Stomach (tissue), 9 donors: ENCODE measurements around the gene NT5C1A. TPM values are rescaled to one million over a fixed set of nuclear protein-coding genes. Genes with fewer than 3 reads are reported as not detected.

Experiments used
- DNase-seq, 2 donors: peaks; one replicate each; pipeline versions ENCODE4 v3.0.0 to v3.0.0-alpha.2; 2013 to 2019
- H3K27ac ChIP-seq, 5 donors: fragments of 200-600 bp in 4 of 5; sonication (generic) in 4 of 5; one replicate each; pipeline ENCODE4 v1.5.1; 2013 to 2019; ENCODE audit warnings: mild to moderate bottlenecking in 1 of 5, moderate library complexity in 1 of 5
- H3K27me3 ChIP-seq, 3 donors: fragments of 200-600 bp; sonication (generic); one replicate each; pipeline ENCODE4 v1.5.1; 2017 to 2019; ENCODE audit warnings: mixed run types in 1 of 3
- H3K36me3 ChIP-seq, 4 donors: fragments of 200-600 bp; sonication (generic); 1 replicate in 3 of 4; 2 replicates in 1 of 4; pipeline ENCODE4 v1.5.1; 2016 to 2019
- H3K4me1 ChIP-seq, 4 donors: fragments of 200-600 bp; sonication (generic); one replicate each; pipeline ENCODE4 v1.5.1; 2016 to 2019
- H3K4me3 ChIP-seq, 4 donors: fragments of 200-600 bp; sonication (generic) in 3 of 4; one replicate each; pipeline ENCODE4 v1.5.1; 2016 to 2019; ENCODE audit warnings: mild to moderate bottlenecking in 1 of 4
- H3K9me3 ChIP-seq, 4 donors: fragments of 200-600 bp; sonication (generic); one replicate each; pipeline ENCODE4 v1.5.1; 2016 to 2019
- EP300 ChIP-seq: sonication (generic); formaldehyde crosslinking; IDR thresholded peaks from one replicate; pipeline ENCODE4 v1.6.1; 2017; ENCODE audit warnings: antibody characterized with exemption
- POLR2A ChIP-seq, 4 donors: fragments of 450-650 bp; IDR thresholded peaks; one replicate each; pipeline ENCODE4 v1.6.1; 2016; ENCODE audit warnings: antibody characterized with exemption in 4 of 4, control low read depth in 2 of 4, mild to moderate bottlenecking in 1 of 4, moderate library complexity in 1 of 4
- POLR2AphosphoS5 ChIP-seq, 3 donors: sonication (generic); formaldehyde crosslinking; IDR thresholded peaks; one replicate each; pipeline ENCODE4 v1.6.1; 2016; ENCODE audit warnings: antibody characterized with exemption in 3 of 3
- WGBS, 5 donors: extraction: QIAGEN DNeasy Blood & Tissue Kit in 3 of 5; methylation state at CpG; one replicate each; pipeline versions ENCODE4 v1.1.5 to v1.1.7; 2013 to 2018; 5-methylcytosine and 5-hydroxymethylcytosine counted together
- intact Hi-C: fragments of 100-400 bp; cut with DNase I; formaldehyde crosslinking; loops from one replicate; pipeline ENCODE4 v1.15.1; 2023; ENCODE audit warnings: low total_unique reads
- polyA plus RNA-seq, 3 donors: library from polyadenylated mRNA; stranded (reverse); fragments of 200-250 nt; gene quantifications; one replicate each; pipeline ENCODE4 v1.2.3, GENCODE V29; 2013
- total RNA-seq, 5 donors: library from RNA; depleted of rRNA; stranded (reverse); fragments of >200 nt; gene quantifications; one replicate each; pipeline versions ENCODE4 v1.1.0 to v1.2.3, GENCODE V29; 2014 to 2016
- TF ChIP-seq, protein P1 (sequence below), 7 experiments: fragments of 450-650 bp in 4 of 7; fragments of 200-600 bp in 3 of 7; sonication (generic) in 3 of 7; IDR thresholded peaks; one replicate each; pipeline ENCODE4 v1.5.1; 2016 to 2019; ENCODE audit warnings: antibody characterized with exemption in 7 of 7, control low read depth in 2 of 7, mild to moderate bottlenecking in 1 of 7
- donor health status: healthy with polysubstance abuse.
- donor health status: Bipolar disorder and iron deficiency.
- donor health status: healthy.

The NT5C1A gene
- total and polyA plus RNA-seq, 8 donors = 0.76 to 0.92 TPM; not detected in 6

DNA sequence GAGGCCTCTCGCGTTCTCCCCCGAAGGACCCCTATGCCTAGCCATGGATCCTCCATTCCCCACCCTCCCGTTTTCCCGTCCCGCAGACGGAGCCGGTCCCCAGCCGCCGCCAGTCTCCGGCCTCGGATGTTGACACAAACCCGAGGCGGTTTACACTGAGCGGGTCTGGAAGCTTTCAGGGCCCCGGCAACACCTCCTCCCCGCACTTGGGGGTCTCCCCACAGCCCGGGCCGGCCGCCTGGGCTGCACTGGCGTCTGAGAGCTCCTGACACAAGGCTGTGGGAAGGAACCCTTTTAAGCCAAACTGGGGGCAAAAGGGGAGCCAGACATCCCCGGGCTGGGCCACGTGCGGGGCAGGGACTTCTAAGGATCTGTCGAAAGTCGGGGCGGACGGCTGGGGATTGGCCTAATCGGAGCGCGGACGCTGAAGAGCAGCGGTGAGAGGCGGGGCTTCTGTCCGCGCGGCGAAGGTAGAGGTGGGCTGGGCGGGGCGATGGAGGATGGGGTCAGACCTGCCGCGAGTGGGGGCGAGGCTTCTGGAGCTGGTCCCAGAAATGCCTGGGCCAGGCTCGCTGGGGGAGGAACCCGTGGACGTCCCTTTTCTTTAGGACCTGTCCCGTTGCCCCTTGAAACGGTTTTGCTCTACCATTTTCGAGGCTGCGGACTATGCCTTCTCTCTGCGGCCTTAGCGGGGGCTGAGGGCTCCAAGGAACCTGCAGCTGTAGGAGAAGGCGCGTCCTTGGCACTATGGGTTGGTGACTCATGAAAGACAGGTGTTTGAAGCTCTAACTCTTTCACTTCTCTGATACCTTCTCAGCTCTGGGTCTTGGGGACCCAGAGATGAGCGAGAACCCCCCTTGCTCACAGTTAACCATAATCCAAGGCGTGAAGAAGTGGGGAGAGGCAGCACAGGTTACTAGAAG lies 20.5 kb upstream of the NT5C1A start:
- peaks cover 0 to 83% (median 50%) of the 10 kb centered on the region in 3 donors for H3K27me3 ChIP-seq
- peaks cover 18 to 24% (median 21%) of the 10 kb centered on the region in 4 donors for H3K4me1 ChIP-seq
- H3K9me3 ChIP-seq = no peaks in the 10 kb centered on the region
- TF ChIP-seq EP300 (no peak), POLR2A (IDR thresholded peaks at IDR 0.05) (no peak), POLR2AphosphoS5 (IDR thresholded peaks at IDR 0.05) (no peak)
- TF ChIP-seq, protein P1, sequence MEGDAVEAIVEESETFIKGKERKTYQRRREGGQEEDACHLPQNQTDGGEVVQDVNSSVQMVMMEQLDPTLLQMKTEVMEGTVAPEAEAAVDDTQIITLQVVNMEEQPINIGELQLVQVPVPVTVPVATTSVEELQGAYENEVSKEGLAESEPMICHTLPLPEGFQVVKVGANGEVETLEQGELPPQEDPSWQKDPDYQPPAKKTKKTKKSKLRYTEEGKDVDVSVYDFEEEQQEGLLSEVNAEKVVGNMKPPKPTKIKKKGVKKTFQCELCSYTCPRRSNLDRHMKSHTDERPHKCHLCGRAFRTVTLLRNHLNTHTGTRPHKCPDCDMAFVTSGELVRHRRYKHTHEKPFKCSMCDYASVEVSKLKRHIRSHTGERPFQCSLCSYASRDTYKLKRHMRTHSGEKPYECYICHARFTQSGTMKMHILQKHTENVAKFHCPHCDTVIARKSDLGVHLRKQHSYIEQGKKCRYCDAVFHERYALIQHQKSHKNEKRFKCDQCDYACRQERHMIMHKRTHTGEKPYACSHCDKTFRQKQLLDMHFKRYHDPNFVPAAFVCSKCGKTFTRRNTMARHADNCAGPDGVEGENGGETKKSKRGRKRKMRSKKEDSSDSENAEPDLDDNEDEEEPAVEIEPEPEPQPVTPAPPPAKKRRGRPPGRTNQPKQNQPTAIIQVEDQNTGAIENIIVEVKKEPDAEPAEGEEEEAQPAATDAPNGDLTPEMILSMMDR (IDR thresholded peaks at IDR 0.05) = no peak
- 8 to 10% (median 9%) methylated on average over 49 to 56 of the region's 56 CpGs for WGBS, 5 donors
- peak overlapping the region in 2 of 5 donors; percentile 26 to 33 for H3K27ac ChIP-seq
- no peaks in the 10 kb centered on the region for H3K36me3 ChIP-seq
- intact Hi-C loops = no loop called here
- DNase-seq = peak; percentile 51 to 69
- peak overlapping the region; percentile 39 to 54 (median 46) for H3K4me3 ChIP-seq

GRCh38 chr1:39691383-39692151 lies 19.7 kb upstream of the NT5C1A start, which contains the start of gene HPCAL4:
TSS of gene HPCAL4 (minus strand) at chr1:39691433. CDS start at chr1:39684603, 6,830 bp downstream.
- intact Hi-C loops = no loop called here
- peak; percentile 96 for DNase-seq
- peak within 1 kb of the TSS; percentile 39 to 54 (median 46) for H3K4me3 ChIP-seq
- no peaks in the 10 kb centered on the region for H3K36me3 ChIP-seq
- peaks cover 0 to 86% (median 55%) of the 10 kb centered on the region in 3 donors for H3K27me3 ChIP-seq
- H3K9me3 ChIP-seq = no peaks in the 10 kb centered on the region
- WGBS, 5 donors = 1 to 10% (median 3%) methylated on average over 23 to 47 of the region's 47 CpGs
- H3K4me1 ChIP-seq = peaks cover 18 to 24% (median 21%) of the 10 kb centered on the region in 4 donors
- TF ChIP-seq EP300 (no peak), POLR2AphosphoS5 (IDR thresholded peaks at IDR 0.05) (peak in 1 of 3 donors; percentile 46)
- H3K27ac ChIP-seq = peak within 1 kb of the TSS in 2 of 5 donors; percentile 26 to 33

DNA sequence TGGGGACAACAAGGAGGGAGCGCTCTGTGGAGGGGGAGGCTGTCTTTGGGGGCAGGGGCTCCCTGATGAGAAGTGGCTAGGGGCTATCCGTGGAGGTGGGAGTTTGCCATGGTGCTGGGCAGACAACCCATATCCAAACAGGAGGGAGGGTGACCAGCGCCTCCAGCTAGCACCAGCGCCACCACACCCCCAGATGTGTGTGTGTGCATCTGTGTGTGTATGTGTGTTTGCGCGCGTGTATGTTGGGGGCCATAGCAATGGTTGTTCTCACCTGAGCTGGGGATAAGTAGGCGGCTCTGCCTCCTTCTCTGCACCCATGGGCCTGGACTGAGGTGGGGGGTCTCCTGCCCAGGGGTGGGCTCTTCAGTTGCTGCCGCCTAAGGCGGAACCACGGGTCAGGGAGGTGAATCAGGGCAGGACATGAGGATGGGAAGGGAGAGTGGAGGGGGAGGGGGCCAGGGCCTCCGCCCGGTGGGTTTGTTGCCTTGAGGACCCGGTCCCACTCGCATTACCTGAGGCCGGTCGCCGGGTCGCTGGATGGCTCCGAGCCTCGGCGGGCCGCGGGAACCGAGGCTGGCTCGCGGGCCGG lies 19.0 kb upstream of the NT5C1A start:
- H3K4me3 ChIP-seq = peak overlapping the region; percentile 39 to 54 (median 46)
- TF ChIP-seq POLR2AphosphoS5 (IDR thresholded peaks at IDR 0.05) (no peak), EP300 (no peak), POLR2A (IDR thresholded peaks at IDR 0.05) (no peak)
- TF ChIP-seq, protein P1 (IDR thresholded peaks at IDR 0.05) = no peak
- no peaks in the 10 kb centered on the region for H3K9me3 ChIP-seq
- H3K27me3 ChIP-seq = peaks cover 0 to 88% (median 55%) of the 10 kb centered on the region in 3 donors
- H3K4me1 ChIP-seq = peaks cover 18 to 24% (median 21%) of the 10 kb centered on the region in 4 donors
- H3K36me3 ChIP-seq = no peaks in the 10 kb centered on the region
- 8 to 21% (median 12%) methylated on average over 13 to 28 of the region's 28 CpGs for WGBS, 5 donors
- intact Hi-C loops = no loop called here
- no peak overlapping the region for H3K27ac ChIP-seq
- DNase-seq = peak in 1 of 2 donors; percentile 26

DNA sequence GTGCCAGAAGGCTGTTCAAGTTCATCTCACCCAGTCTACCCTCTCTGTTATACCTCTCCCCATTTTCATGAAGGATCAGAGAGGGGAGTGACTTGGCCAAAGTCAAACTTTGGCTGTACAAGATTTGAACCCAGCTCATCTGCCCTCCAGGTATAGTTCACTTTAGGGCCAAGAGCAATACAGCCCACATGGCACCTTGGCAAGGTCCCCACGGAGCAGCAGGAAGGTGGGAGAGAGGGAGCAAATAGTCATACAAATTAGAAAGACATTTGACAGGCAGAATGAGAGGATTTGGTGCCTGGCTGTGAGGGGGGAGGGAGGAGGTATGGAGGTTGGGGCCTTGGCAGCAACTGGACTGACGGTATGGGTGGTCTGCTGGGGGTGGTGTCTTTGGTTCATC lies 18.3 kb upstream of the NT5C1A start:
- 24 to 45% (median 30%) methylated on average over 2 of the region's 2 CpGs for WGBS, 5 donors
- H3K36me3 ChIP-seq = no peaks in the 10 kb centered on the region
- intact Hi-C loops = no loop called here
- DNase-seq = no peak
- H3K4me3 ChIP-seq = no peak overlapping the region
- H3K9me3 ChIP-seq = no peaks in the 10 kb centered on the region
- H3K27me3 ChIP-seq = peaks cover 0 to 85% (median 56%) of the 10 kb centered on the region in 3 donors
- H3K27ac ChIP-seq = no peak overlapping the region
- peaks cover 18 to 24% (median 21%) of the 10 kb centered on the region in 4 donors for H3K4me1 ChIP-seq
- TF ChIP-seq POLR2A (IDR thresholded peaks at IDR 0.05) = no peak
- TF ChIP-seq POLR2AphosphoS5 (IDR thresholded peaks at IDR 0.05) = no peak

DNA sequence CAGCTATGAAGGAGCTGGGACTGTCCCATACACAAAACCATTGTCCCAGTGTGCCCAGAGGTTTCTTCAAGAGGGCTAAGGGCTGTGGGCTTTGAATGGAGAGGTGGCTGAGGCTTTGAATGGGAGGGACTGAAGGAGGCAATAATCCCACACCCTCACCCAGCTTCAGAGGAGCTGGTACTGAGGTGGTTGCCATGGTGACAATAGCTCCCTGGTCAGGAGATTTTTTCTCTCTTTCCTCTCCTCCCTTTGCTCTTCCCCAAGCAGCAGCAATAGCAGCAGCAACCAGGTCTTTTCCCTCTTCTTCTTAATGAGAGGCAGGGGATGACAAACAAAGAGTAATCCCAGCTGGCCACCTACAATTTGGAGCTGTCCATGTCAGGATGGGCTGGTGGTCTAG lies 17.7 kb upstream of the NT5C1A start:
- no peak for TF ChIP-seq EP300
- no peak for TF ChIP-seq POLR2A (IDR thresholded peaks at IDR 0.05)
- TF ChIP-seq, protein P1 (IDR thresholded peaks at IDR 0.05) = no peak
- no peak for TF ChIP-seq POLR2AphosphoS5 (IDR thresholded peaks at IDR 0.05)
- Histone ChIP-seq H3K4me1 (peaks cover 18 to 24% (median 21%) of the 10 kb centered on the region in 4 donors), H3K4me3 (no peak overlapping the region), H3K9me3 (no peaks in the 10 kb centered on the region), H3K36me3 (no peaks in the 10 kb centered on the region), H3K27me3 (peaks cover 0 to 91% (median 61%) of the 10 kb centered on the region in 3 donors), H3K27ac (no peak overlapping the region)
- intact Hi-C loops = no loop called here
- no peak for DNase-seq
